ENCODE results near the gene DNAH17.
A peak's percentile ranks its signal among the peaks of the same experiment; 100 is the strongest.

DNAH17 gene

GRCh38 chr17:78544881-78545755, 32.1 kb downstream of the DNAH17 start:
- DNase-seq, result no peak

- DNase-seq, result no peak
Measured at GRCh38 chr17:78541488-78542206, 35.5 kb downstream of the DNAH17 start.

- DNase-seq, result no peak
Measured at GRCh38 chr17:78539781-78540180, 37.4 kb downstream of the DNAH17 start.

- DNase-seq, result no peak
Measured at GRCh38 chr17:78538033-78538776, 39.0 kb downstream of the DNAH17 start.

DNA sequence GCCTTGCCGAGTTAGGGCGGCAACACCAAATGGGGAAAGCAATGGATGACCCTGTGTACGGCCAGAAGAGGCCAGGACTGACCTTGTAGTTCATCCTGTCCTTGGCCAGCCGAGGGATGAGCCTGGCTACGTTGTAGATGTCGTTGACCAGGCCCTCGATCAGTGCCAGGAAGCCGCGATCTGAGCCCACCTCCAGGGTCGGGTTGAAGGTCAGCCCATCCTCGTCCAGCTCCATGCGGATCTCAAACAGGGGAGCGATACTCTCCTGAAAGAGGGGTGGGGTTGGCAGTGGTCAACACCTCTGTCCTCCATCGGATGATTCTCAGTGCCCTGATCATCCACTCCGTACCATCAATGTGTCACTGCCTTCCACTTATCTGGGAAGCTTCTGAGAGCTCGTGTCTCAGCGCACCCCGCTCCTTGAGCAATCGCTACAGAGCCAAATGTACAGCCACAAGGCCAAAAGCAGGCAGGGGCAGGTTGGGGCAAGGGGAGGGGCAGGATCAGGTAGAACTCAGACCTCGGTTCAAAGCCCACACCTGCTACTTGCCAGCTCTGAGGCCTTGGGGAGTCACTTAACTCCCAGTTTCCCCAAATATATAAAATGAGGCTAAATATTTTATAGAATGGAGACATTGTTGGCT, 39.9 kb downstream of the DNAH17 start:
- no peak for DNase-seq

- DNase-seq, result peak; percentile 22
Measured at GRCh38 chr17:78535273-78536197, 41.7 kb downstream of the DNAH17 start.

DNA sequence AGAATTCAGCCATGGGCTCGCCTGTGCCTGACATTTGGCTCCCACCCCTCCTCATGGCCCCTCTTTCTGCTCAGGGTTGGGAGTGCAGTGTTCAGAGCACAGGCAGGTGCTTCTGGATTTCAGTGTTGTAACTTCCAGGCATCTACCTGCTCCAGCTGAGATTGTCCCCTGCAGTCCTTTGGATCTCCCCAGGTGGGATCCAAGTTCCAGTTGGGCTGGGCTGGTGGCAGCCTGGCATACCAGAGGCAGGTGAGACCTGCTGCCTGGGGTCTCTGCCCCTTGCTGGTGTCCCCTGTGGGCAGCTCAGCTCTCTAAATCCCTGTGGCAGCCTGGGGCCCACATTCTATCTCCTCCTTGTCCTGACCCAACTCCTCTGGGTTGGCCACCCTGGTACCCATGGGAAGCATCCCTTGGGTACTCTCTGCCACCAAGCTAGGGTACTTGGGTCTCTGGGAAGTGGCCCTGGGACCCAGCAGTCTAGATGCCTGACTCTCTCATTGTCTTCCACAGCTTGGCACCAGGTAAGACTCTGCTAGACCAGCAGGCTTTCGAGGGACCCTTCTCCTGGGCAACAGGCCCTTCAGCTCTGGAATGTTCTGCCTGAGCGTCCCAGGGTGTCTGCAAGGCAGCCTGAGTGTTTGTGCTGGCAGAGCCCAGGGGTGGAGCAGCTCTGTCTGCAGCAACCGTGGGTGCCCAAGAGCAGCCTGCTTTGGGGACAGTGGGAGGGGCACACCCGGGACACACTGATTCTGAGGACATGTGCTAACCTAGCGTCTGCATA, 42.5 kb downstream of the DNAH17 start:
- no peak for DNase-seq

DNA sequence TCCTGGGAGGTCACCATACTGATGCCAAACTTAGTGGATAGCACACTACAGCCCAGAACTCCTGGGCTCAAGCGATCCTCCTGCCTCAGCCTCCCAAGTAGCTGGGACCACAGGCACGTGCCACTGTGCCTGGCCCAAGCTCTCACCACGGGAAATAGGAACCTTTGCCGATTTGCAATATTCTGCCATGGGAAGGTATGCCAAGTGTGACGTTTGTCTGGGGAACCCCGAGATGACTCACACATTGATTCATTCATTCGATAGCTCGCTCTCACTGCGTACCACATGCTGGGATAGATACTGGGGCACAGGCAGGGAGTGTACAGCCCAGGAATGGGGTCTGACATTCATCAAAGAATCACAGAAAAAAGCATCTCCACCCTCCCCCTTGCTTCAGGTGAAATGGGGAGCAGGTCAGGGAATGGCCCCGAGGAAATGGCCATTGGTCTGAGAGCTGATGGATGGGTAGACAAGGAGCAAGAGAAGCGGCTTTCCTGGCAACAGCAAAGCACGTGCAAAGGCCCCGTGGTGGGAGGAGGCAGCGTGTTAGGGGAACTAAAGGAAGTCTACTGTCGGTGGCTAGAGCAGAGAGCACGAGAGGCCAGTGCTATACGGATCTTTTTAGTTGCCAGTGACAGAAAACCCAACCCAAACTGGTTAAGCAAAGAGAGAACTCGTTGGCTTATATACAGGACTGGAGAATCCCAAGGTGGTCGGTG, 44.1 kb downstream of the DNAH17 start:
- DNase-seq, result peak; percentile 8

DNA sequence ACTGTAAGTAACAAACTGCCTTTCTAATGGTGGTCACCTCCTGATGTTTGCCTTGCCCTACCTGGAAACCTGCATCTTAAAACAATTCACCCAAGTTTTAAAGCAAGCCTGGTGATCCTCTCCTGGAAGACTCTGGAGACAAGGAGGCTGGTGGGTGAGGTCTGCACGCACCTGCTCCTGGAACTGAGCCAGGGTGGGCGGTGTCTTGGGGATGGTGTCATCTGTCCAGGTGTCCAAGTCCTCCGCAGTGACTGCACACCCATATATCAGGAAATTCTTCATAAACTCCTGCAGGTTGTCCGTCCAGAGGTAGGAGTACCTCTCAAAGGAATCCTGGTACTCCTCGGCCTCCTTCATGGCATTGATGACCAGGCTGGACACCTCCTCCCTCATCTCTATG, 44.9 kb downstream of the DNAH17 start:
- no peak for DNase-seq

DNA sequence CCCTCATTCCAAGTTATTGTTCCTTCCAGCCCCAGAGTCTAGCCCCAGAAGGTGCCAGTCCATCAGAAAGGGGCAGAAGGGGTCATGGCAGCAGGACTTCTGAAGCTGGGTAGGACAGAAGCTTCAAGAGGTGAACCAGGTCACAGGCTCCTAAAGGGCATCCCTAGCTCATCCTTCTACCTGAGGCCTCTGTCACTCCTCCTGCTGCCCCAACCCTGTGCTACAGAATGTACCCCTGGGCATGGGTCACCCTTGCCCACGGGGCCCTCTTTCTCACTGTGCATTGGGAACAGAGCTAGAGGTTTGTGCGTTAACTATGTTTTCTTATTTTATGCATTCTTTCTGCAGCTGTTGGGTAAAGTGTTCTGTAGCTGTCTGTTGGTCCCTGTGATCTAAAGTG, 46.5 kb downstream of the DNAH17 start:
- DNase-seq, result no peak

DNA sequence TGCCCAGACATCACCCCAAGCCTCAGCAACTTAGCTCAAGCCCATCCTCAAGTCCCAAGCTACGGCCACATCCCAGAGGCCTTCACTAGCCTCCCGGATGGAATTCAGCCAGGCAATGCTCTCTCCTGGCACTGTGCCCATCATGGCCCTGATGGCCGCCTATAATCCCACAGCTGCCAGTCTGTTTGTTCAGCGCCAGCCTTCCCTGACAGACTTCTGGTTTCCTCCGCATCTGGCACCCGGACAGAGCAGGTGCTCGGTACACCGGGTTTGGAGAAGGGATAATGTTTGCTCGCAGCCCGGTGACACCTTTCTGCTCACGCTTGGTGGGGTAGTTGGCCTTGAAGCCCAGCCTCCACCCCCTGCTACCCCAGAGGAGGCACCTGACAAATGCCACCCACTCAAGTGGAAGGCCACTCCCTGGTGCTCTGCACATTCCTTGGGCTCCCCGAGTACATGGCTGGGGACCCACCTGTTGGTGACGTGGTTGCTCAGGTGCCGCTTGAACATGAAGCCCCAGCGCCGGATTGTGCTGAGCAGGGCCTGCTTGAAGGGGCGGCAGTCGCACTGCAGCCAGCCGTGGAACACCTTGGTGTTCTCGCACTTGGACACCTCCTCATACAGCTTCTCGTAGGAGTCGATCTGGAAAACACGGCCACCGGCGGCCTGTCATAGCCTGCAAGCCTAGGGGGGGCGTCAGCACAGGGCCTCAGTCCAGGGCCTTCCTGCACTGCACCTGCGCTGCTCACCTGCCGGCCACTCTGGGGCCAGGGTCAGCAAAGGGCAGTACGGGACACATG, 47.1 kb downstream of the DNAH17 start:
- no peak for DNase-seq

- no peak for DNase-seq
Measured at GRCh38 chr17:78529251-78529650, 47.9 kb downstream of the DNAH17 start.

DNA sequence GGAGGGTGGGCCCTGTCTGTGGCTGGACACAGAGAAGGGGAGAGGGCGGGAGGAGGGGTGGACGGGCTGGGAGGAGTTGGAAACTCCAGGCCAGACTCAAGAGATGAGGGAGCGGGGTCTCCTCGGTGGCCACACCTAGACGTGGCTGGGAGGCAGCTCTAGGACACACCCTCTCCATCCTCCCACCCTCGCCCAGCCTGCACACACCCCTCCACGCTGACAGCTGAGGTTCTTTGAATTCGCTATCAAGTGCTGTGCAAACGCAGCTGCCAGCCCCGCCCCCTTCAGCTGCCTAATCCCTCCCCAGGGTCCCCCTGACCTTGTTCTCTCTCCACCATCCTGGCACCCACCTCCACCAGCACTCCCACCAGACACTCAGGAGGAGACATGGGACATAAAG, 48.7 kb downstream of the DNAH17 start:
- no peak for DNase-seq

GRCh38 chr17:78527345-78527744, 49.9 kb downstream of the DNAH17 start:
- no peak for DNase-seq

DNA sequence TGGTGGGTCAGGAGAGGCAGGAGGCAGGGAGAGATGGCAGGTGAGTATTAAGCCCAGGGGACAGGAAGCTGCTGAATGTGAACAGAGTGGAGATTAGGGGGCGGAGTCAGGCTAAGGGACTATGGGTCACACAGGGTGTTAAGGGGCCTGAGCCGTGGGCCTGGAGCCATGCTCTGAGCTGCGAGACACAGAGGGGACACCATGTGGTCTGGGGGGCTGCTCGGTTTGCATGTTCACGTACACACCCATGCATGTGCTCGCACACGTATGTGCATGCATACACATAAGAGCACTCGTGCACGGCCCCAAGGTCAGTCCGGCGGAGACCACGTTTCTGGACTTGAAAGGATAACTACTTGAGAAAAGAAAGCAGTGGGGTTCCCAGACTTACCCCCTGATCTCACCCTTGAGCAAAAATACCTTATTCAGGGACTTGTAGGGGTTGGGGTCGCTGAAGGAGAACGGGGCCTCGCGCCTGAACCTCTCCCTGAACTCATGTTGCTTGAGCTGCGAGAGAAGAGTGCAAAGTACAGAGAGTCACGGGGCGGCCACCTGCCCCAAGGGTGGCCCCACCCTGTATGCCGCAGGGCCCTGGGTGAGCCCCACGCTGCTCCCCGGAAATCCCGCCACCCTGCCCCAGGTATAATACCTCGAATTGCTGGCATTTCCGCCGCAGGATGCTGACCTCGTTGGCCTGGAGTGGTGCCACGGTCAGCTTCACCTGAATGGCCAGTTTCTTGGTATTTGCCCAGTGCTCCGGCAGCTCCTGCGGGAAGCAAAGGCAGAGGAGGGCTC, 50.8 kb downstream of the DNAH17 start:
- no peak for DNase-seq

DNA sequence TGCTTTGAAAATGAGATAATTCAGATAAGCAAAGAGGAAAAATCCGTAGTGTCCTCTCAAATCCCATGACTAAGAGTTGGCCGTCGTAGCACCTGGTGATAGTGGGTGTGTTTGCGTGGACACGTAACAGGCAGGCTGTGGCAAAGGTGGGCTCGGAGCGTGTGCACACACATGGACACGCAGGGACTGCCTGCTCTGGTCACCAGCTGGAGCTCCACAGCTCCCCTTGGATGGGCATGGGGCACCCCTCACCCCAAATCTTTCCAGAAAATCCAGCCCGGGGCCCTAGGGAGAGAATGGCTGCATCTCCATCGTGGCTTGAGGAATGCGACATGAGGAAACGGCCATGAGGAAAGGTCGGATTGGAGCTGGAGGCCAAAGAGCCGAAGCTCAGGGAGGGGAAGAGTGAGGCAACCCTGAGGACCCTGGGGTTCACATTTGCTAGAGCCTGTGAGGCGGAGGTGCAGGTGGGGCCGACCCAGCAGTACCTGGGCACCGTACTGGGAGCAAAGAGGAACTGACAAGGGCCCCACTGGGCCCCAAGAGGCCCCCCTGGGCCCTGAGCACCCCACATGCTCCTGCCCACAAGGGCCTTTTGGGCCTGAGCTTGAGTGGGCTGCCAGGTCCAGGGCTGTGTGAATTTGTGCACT, 51.6 kb downstream of the DNAH17 start:
- no peak for DNase-seq

- DNase-seq, result no peak
Measured at GRCh38 chr17:78524870-78525510, 52.2 kb downstream of the DNAH17 start.

All from CD4-positive, alpha-beta T cell treated with Interleukin-4 for 4 hours (primary cell).